Esophagus (tissue), 2 donors: ENCODE data around the gene SIRT2. TPM values are rescaled to one million over a fixed set of nuclear protein-coding genes. Genes with fewer than 3 reads are reported as not detected.
A peak's percentile ranks its signal among the peaks of the same experiment; 100 is the strongest.

Source experiments
- H3K27ac ChIP-seq, 2 donors: one replicate each; pipeline ENCODE4 v1.5.1; 2013; ENCODE audit warnings: low read depth in 2 of 2, mild to moderate bottlenecking in 2 of 2, inconsistent platforms in 1 of 2, low read length in 1 of 2, moderate library complexity in 1 of 2
- H3K27me3 ChIP-seq, 2 donors: one replicate each; pipeline ENCODE4 v1.6.1; 2013; ENCODE audit warnings: low read length in 2 of 2, control low read depth in 1 of 2, mild to moderate bottlenecking in 1 of 2; ENCODE audit not compliant: insufficient read depth in 2 of 2, control insufficient read depth in 1 of 2
- H3K36me3 ChIP-seq, 2 donors: one replicate each; pipeline ENCODE4 v1.6.1; 2013; ENCODE audit warnings: low read length in 1 of 2; ENCODE audit not compliant: control insufficient read depth in 2 of 2, insufficient read depth in 2 of 2
- H3K4me1 ChIP-seq, 2 donors: one replicate each; pipeline ENCODE4 v1.6.1; 2013; ENCODE audit warnings: low read length in 1 of 2; ENCODE audit not compliant: control insufficient read depth in 2 of 2, insufficient read depth in 2 of 2
- H3K4me3 ChIP-seq, 2 donors: one replicate each; pipeline ENCODE4 v1.5.1; 2013; ENCODE audit warnings: low read length in 2 of 2, mild to moderate bottlenecking in 2 of 2, low read depth in 1 of 2, moderate library complexity in 1 of 2
- H3K9me3 ChIP-seq, 2 donors: one replicate each; pipeline ENCODE4 v1.6.1; 2013; ENCODE audit warnings: mild to moderate bottlenecking in 2 of 2, low read depth in 1 of 2, low read length in 1 of 2, moderate library complexity in 1 of 2; ENCODE audit not compliant: control insufficient read depth in 2 of 2, insufficient read depth in 1 of 2
- WGBS, 2 donors: extraction: QIAGEN DNeasy Blood & Tissue Kit; methylation state at CpG; one replicate each; pipeline ENCODE4 v1.1.7; 2013; 5-methylcytosine and 5-hydroxymethylcytosine counted together
- polyA plus RNA-seq, 2 donors: library from polyadenylated mRNA; stranded (reverse); fragments of 200-250 nt; gene quantifications; one replicate each; pipeline ENCODE4 v1.2.3, GENCODE V29; 2013
- donor health status: healthy with polysubstance abuse.
- donor health status: Bipolar disorder and iron deficiency.

SIRT2 gene
- polyA plus RNA-seq, 2 donors, result 29.5 to 36.1 TPM

GRCh38 chr19:38849147-38849859, 50.1 kb downstream of the SIRT2 start:
- WGBS, 2 donors, result 0 to 1% methylated on average over 62 to 76 of the region's 76 CpGs
- peak overlapping the region; percentile 95 for H3K4me3 ChIP-seq
- peaks cover 3 to 7% of the 10 kb centered on the region in 2 donors for H3K4me1 ChIP-seq
- H3K9me3 ChIP-seq, result no peaks in the 10 kb centered on the region
- no peaks in the 10 kb centered on the region for H3K27me3 ChIP-seq
- peaks cover 11 to 25% of the 10 kb centered on the region in 2 donors for H3K36me3 ChIP-seq
- H3K27ac ChIP-seq, result peak overlapping the region; percentile 100

- Histone ChIP-seq H3K36me3 (peaks cover 11 to 33% of the 10 kb centered on the region in 2 donors), H3K27me3 (no peaks in the 10 kb centered on the region), H3K27ac (peak overlapping the region; percentile 100), H3K4me3 (peak overlapping the region; percentile 95), H3K9me3 (no peaks in the 10 kb centered on the region), H3K4me1 (peaks cover 3 to 7% of the 10 kb centered on the region in 2 donors)
- WGBS, 2 donors, result 11 to 14% methylated on average over 22 of the region's 22 CpGs
These were observed 50.9 kb downstream of the SIRT2 start for GRCh38 chr19:38848299-38849146.

GRCh38 chr19:38846097-38846496, 53.3 kb downstream of the SIRT2 start:
- H3K9me3 ChIP-seq, result no peaks in the 10 kb centered on the region
- WGBS, 2 donors, result 54 to 63% methylated on average over 2 of the region's 2 CpGs
- H3K27me3 ChIP-seq, result no peaks in the 10 kb centered on the region
- H3K36me3 ChIP-seq, result peaks cover 24 to 52% of the 10 kb centered on the region in 2 donors
- peaks cover 3 to 4% of the 10 kb centered on the region in 2 donors for H3K4me1 ChIP-seq
- H3K4me3 ChIP-seq, result no peak overlapping the region
- no peak overlapping the region for H3K27ac ChIP-seq

- Histone ChIP-seq H3K27ac (peak overlapping the region in 1 of 2 donors; percentile 30), H3K9me3 (no peaks in the 10 kb centered on the region), H3K4me1 (peaks cover 3 to 4% of the 10 kb centered on the region in 2 donors), H3K36me3 (peaks cover 25 to 57% of the 10 kb centered on the region in 2 donors), H3K4me3 (no peak overlapping the region), H3K27me3 (no peaks in the 10 kb centered on the region)
- 90 to 91% methylated on average over 14 of the region's 14 CpGs for WGBS, 2 donors
These were observed 53.9 kb downstream of the SIRT2 start for GRCh38 chr19:38845374-38846024.

GRCh38 chr19:38844093-38844686, 55.2 kb downstream of the SIRT2 start:
- H3K27ac ChIP-seq, result no peak overlapping the region
- peaks cover 3 to 4% of the 10 kb centered on the region in 2 donors for H3K4me1 ChIP-seq
- H3K27me3 ChIP-seq, result no peaks in the 10 kb centered on the region
- no peak overlapping the region for H3K4me3 ChIP-seq
- no peaks in the 10 kb centered on the region for H3K9me3 ChIP-seq
- H3K36me3 ChIP-seq, result peaks cover 29 to 67% of the 10 kb centered on the region in 2 donors
- 85 to 86% methylated on average over 11 of the region's 11 CpGs for WGBS, 2 donors

GRCh38 chr19:38843175-38843758, 56.2 kb downstream of the SIRT2 start:
- H3K27ac ChIP-seq, result peak overlapping the region; percentile 53 to 72
- peaks cover 34 to 75% of the 10 kb centered on the region in 2 donors for H3K36me3 ChIP-seq
- no peaks in the 10 kb centered on the region for H3K9me3 ChIP-seq
- H3K27me3 ChIP-seq, result no peaks in the 10 kb centered on the region
- WGBS, 2 donors, result 92 to 93% methylated on average over 9 of the region's 9 CpGs
- H3K4me1 ChIP-seq, result peaks cover 3 to 4% of the 10 kb centered on the region in 2 donors
- no peak overlapping the region for H3K4me3 ChIP-seq

GRCh38 chr19:38842439-38843174, 56.8 kb downstream of the SIRT2 start:
- Histone ChIP-seq H3K4me3 (no peak overlapping the region), H3K36me3 (peaks cover 35 to 81% of the 10 kb centered on the region in 2 donors), H3K27me3 (no peaks in the 10 kb centered on the region), H3K27ac (peak overlapping the region; percentile 53 to 72), H3K9me3 (no peaks in the 10 kb centered on the region), H3K4me1 (peaks cover 3 to 6% of the 10 kb centered on the region in 2 donors)
- 82 to 85% methylated on average over 17 of the region's 17 CpGs for WGBS, 2 donors

- peaks cover 3 to 9% of the 10 kb centered on the region in 2 donors for H3K4me1 ChIP-seq
- H3K9me3 ChIP-seq, result no peaks in the 10 kb centered on the region
- H3K36me3 ChIP-seq, result peaks cover 41 to 80% of the 10 kb centered on the region in 2 donors
- H3K27ac ChIP-seq, result peak overlapping the region in 1 of 2 donors; percentile 72
- no peak overlapping the region for H3K4me3 ChIP-seq
- 77 to 84% methylated on average over 19 of the region's 19 CpGs for WGBS, 2 donors
- no peaks in the 10 kb centered on the region for H3K27me3 ChIP-seq
These were observed 57.5 kb downstream of the SIRT2 start for GRCh38 chr19:38841787-38842438.
